ENCODE measurements around the gene CENPE. TPM values are rescaled to one million over a fixed set of nuclear protein-coding genes. Genes with fewer than 3 reads are reported as not detected.

Gene CENPE
- total RNA-seq, 1 experiment from 2014 or later: 38.1 TPM

- no peak for DNase-seq
- H3K18ac ChIP-seq (ENCODE audit: insufficient read length, low read depth, low read length): no peak overlapping the region
- H3K4me2 ChIP-seq (ENCODE audit: insufficient read depth, insufficient read length, low read length): no peak overlapping the region
- no CpG with 5 or more reads among the region's 4 CpGs for WGBS (ENCODE audit: extremely low coverage, insufficient read length, low lambda C conversion rate)
- no peaks in the 10 kb centered on the region for H3K4me1 Mint-ChIP-seq
- no peak overlapping the region for H3K9ac ChIP-seq (ENCODE audit: extremely low read depth, insufficient read length, low read length)
- no peaks in the 10 kb centered on the region for H3K79me1 ChIP-seq (ENCODE audit: insufficient read depth, low read depth, low read length, poor library complexity, severe bottlenecking)
- H3K56ac ChIP-seq (ENCODE audit: insufficient read length, low read depth, low read length): no peak overlapping the region
- no peaks in the 10 kb centered on the region for H3K9me3 ChIP-seq (ENCODE audit: control insufficient read depth, low read depth, low read length)
- TF ChIP-seq CTCF (conservative IDR thresholded peaks at IDR 0.05): no peak
- no peak overlapping the region for H2BK12ac ChIP-seq (ENCODE audit: insufficient read length, low read depth, low read length)
- H3K27ac ChIP-seq (ENCODE audit: insufficient read length, low read depth, low read length): no peak overlapping the region
- no peak overlapping the region for H2BK120ac ChIP-seq (ENCODE audit: low read depth, low read length, poor library complexity, severe bottlenecking)
- H4K5ac ChIP-seq (ENCODE audit: insufficient read length, low read depth, low read length): no peak overlapping the region
- H3K27ac Mint-ChIP-seq: no peak overlapping the region
- H2BK5ac ChIP-seq (ENCODE audit: insufficient read length, low read length): no peak overlapping the region
- H3K4me3 Mint-ChIP-seq: no peak overlapping the region
- H3K14ac ChIP-seq (ENCODE audit: insufficient read depth, low read length): no peak overlapping the region
- no peaks in the 10 kb centered on the region for H3K79me2 ChIP-seq (ENCODE audit: insufficient read depth, low read length)
- no peaks in the 10 kb centered on the region for H3K27me3 Mint-ChIP-seq (ENCODE audit: low read depth)
- H4K8ac ChIP-seq (replicated peaks; ENCODE audit: insufficient read length, low read depth, low read length): no peak overlapping the region
- no peaks in the 10 kb centered on the region for H4K20me1 ChIP-seq (ENCODE audit: control insufficient read depth, insufficient read depth, insufficient read length)
- H3K36me3 Mint-ChIP-seq (ENCODE audit: insufficient read depth in 1 of 3, low read depth in 3 of 3): peaks cover 21 to 52% (median 50%) of the 10 kb centered on the region in 3 experiments; a peak in 6 of 7 replicates
- H3K4me1 ChIP-seq (ENCODE audit: insufficient read depth, low read length): no peaks in the 10 kb centered on the region
- H2BK15ac ChIP-seq (ENCODE audit: low read depth, low read length): no peak overlapping the region
- no peaks in the 10 kb centered on the region for H3K9me3 Mint-ChIP-seq
- H4K91ac ChIP-seq (ENCODE audit: insufficient read length, low read depth, low read length): no peak overlapping the region
- no peaks in the 10 kb centered on the region for H3K27me3 ChIP-seq (ENCODE audit: insufficient read depth, low read length)
- no peak overlapping the region for H3T11ph ChIP-seq (ENCODE audit: low read length)
- no peak overlapping the region for H2BK20ac ChIP-seq (ENCODE audit: low read depth, low read length, poor library complexity, severe bottlenecking)
- H3K4ac ChIP-seq (ENCODE audit: low read depth, low read length): no peak overlapping the region
- no peaks in the 10 kb centered on the region for H3K23me2 ChIP-seq (ENCODE audit: insufficient read length, low read depth, low read length, poor library complexity, severe bottlenecking)
- H2AK5ac ChIP-seq (ENCODE audit: insufficient read length, low read length): no peak overlapping the region
- H2AFZ ChIP-seq (ENCODE audit: low read length): no peak overlapping the region
- H3K23ac ChIP-seq (ENCODE audit: insufficient read length, low read depth, low read length): no peak overlapping the region
Observed at GRCh38 chr4:103111598-103111997, 86.5 kb downstream of the CENPE start.

Data from H9 (cell line).